Activated CD8-positive, alpha-beta memory T cell treated with anti-CD3 and anti-CD28 coated beads for 24 hours (primary cell): ENCODE measurements around the gene PACSIN1.
A peak's percentile ranks its signal among the peaks of the same experiment; 100 is the strongest.

Source experiments
- DNase-seq: peaks from one replicate; pipeline ENCODE4 v3.0.0-alpha.2; 2020

PACSIN1 gene

DNA sequence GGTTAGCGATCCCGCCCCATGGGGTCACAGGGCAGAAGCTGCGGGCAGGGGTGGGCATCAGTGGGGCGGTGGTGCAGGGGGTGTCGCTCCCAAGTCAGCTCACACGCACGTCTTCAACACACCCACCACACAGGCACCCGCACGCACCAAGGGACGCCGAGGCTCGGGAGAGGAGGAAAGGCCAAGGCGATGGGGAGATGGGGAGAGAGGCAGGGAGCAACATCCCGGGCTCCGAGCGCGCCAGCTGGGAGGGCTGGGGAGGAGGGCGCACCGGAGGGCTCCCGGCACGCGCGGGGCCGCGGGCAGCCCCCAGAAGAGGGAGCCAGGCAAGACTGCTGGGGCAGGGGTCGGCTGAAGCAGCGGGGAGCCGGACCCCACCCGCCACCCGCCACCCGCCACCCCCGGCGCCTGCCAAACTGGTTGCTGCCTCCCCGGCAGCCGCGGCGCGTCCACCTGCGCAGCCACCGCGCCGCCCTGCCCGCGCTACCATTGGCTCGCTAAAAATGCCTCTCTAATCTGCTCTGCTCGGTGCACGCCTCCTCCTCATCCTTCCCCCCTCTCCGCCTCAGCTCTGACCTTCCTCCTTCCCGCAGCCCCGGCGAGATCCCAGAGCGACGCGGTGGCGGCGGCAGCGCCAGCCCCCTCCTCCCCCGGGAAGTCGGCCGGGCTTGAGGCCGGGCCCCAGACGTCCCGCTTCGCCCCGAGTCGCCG lies at the start of gene PACSIN1:
PACSIN1 (plus strand) TSS at position 546 of the 711 bp plus-strand sequence. CDS start 60,230 bp downstream, outside the sequence.
- DNase-seq = no peak

DNA sequence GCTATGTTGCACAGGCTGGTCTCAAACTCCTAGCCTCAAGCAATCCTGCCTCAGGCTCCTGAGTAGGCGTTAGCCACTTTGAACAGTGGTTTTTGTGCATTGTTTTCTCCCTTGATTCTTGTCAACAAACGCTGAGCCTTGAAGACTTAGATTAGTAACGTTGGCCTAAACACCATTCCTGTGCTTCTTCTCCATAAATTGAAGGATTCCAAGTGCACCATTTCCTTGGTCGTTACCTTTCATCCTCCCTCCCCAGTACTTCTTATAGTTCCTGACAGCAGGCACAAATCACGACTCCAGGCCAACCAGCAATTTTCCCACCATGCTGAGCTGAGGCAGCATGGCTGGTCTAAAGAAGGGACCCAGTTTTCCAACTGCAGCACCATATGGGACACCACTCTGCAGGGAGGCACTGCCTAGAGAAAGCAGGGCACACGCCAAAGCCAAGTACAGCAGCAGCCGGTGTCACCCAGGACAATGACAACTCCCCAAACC lies 49.0 kb upstream of the PACSIN1 start:
- no peak for DNase-seq

DNA sequence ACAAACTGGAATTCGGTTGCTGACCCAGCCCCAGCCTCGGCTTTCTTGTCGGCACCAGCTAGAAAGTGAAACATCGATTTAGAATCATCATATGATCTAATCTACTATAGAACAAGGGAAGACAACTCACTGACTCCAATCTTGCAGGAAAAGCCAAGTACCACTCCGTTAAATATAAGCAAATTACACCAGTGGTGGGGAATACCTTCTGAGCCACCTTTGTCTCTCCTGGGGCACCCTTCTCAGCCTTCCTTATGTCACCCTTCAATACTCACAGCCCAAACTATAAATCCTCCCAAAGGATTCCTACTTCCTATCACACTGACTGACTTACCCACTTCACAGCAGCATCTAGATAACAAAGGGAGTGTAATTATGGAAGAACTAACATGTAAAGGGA lies 47.5 kb upstream of the PACSIN1 start:
- DNase-seq = no peak

DNA sequence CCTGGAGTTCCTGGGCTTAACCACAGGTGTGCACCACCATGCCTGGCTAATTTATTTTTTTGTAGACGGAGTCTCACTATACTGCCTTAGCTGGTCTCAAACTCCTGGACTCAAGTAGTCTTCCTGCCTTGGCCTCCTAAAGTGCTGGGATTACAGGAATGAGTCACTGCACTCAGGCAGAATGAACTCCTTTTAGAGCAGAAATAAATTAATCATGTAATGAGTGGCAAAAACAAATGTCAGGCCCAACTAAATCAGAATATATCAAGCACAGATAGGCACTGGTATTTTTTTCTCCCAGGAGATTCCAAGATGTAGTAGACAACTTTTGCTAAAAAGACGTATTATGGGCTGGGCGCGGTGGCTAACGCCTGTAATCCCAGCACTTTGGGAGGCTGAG lies 42.6 kb upstream of the PACSIN1 start:
- no peak for DNase-seq

DNA sequence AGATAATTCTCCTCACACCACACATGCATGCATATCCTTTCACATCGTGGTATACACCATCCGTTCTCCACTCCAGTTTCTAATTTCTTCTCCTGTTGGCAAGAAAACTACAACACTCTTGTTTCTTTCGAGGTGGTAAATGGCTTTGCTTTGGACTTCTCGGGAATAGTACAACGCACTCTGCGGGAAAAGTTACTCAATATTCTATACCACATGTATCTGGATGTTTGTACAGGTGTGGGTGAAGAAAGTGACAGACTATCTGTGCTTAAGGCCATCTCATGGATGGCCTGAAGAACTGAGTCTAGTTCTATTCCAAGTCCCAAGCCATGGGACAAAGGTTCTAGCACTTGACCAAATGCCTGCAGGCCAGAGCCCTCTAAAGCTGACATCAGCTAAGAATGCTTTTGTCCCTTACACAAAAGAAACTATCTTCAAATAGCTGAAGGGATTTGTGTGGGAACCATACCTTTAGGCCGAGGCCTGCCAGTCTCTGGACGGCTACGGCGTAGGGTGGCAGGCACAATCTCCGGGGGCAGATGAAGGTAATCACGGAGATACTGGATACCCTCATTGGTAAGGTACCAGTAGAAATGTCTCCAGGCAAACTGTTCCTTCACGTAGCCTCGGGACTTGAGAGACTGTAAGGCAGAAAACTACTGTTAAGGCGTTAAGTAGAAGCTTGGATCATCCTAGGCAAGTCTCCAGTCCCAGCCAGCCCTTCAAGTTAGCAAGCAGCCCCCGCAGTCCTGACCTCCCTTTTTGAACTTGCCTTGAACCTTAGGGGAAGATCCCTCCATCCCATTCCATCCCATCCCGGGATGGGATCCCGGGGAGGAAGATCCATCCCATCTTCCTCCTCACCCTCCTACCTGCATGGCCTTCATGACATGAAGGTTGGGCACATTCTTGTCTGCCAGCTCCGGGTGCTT lies 41.4 kb upstream of the PACSIN1 start:
- no peak for DNase-seq

DNA sequence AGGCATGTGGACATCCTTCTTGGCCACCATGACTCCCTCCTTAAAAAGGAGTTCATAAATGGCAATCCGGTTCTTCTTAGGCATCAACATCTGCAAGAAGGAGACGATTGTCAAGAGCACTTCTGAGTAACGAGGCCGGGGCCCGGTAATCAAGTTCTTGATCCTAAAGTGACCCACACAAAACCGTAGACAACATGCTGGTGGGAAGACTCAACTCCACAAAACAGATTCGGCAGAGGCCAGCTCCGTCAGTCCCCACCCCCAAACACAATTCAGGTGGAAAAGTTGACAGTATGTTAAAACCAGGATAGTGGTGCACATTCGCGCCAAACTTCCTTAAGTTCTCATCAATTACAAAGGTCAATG lies 40.8 kb upstream of the PACSIN1 start:
- DNase-seq = no peak

DNA sequence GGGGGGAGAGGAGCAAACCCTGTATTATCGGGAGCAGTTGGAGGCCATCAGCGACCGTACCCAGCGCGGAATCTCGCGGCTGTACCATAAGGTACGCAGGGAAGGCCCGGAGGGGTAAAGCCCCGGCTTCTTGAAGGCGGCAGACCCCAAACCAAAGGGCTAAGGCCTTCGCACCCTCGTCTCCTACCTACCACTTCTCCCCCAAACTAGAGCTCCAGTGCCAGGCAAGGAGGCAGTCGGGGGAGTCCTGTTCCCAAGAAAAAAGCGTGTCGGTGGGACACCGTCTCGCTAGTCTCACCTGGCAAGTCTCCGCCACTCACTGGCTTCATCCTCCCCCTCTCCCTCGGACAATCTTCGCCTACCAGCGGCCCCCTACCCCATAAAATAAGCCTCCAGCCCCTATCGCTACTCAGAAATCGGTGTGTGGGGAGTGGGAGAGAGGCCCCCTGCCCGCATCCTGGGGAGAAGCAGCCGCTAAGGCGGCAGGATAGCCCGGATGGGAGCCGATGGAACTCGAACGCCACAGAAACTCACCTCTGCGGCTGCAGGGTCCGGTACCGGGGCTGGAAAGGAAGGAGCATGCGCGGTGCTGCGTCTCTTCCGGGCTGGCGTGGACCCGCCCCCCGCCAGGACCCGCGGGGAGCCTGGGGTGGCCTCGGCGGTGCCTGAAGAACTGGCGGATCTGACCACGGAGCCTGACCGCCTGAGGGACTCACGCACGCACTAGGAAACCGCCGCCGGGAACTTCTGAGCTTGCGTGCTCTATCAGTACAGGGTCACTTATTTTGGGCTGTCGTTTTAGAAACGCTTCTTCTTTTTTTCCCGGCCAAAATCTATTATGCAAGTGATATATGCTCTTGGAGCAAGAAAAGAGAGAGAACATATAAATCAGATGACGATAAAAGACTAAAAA lies 40.1 kb upstream of the PACSIN1 start, which contains the start of gene RPS10:
RPS10 (minus strand) TSS at position 572 of the 913 bp plus-strand sequence. CDS start 848 bp downstream, outside the sequence.
- DNase-seq = peak; percentile 98

DNA sequence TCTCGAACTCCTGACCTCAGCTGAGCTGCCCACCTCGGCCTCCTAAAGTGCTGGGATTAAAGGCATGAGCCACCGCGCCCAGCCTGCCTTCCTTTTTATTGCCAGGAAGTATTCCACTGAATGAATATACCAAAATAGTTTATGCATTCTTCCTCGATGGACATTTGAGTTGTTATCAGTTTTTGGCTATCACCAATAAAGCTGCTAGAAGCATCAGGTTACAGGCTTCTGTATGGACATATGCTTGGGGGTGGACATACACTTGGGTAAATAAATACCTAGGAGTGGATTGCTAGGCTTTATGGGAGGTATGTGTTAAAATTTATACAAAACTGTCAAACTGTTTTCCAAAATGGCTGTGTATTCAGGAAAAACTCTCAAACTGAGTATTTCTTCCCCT lies 30.0 kb upstream of the PACSIN1 start:
- no peak for DNase-seq

GRCh38 chr6:34436803-34437643 lies 28.9 kb upstream of the PACSIN1 start:
- no peak for DNase-seq

DNA sequence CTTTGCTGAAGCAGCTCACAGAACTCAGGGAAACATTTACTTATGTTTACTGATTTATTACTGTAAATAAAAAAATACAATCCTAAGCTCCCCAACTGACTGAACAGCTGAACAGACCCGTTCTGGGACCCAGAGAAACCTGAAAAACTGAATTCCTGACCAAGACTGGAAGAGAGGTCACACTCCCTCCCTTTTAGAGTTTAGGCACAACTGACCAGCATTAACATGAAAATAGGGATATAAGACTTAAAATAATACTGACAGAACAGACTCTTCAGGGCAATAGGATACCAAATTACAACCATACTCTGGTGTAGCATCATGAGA lies 28.3 kb upstream of the PACSIN1 start:
- no peak for DNase-seq

- DNase-seq = no peak
Observed at GRCh38 chr6:34438705-34439104, 27.2 kb upstream of the PACSIN1 start.

DNA sequence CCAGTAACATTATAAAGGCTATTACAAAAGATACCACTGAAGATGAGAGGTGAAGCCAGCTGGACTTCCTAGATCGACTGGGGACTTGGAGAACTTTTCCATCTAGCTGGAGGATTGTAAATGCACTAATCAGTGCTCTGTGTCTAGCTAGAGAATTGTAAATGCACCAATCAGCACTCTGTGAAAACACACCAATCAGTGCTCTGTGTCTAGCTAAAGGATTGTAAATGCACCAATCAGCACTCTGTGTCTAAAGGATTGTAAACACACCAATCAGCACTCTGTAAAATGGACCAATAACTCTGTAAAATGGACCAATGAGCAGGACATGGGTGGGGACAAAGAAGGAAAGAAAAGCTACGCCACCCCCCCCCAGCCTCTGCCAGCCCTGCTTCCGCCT lies 26.4 kb upstream of the PACSIN1 start:
- no peak for DNase-seq

GRCh38 chr6:34441526-34441925 lies 24.4 kb upstream of the PACSIN1 start:
- DNase-seq = no peak

DNA sequence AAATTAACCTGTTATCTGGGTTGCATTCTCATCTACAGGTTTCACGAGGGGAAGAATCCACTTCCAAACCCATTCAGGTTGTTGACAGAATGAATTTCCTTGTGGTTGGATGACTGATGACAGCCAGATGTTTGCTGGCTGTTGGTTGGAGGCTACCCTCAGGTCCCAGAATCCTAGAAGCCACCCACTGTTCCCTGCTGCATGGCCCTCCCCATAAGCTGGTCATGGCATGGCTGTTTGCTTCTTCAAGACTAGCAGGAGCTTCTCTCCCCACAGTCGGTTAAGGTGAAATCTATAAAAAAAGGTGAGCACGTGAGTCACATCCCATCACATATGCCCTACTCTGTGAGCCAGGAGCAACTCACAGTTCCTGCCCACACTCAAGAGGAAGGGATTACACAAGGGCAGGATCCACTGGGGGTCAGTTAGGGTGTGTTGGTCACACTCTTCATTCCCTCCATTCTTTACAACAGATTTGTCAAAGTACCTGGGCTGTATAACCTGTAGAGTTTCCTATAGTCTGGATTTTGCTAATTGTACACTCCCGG lies 20.5 kb upstream of the PACSIN1 start:
- DNase-seq = no peak

GRCh38 chr6:34447386-34447785 lies 18.5 kb upstream of the PACSIN1 start:
- no peak for DNase-seq

GRCh38 chr6:34447910-34448309 lies 18.0 kb upstream of the PACSIN1 start:
- DNase-seq = no peak

- DNase-seq = no peak
Observed at GRCh38 chr6:34451192-34451591, 14.7 kb upstream of the PACSIN1 start.

DNA sequence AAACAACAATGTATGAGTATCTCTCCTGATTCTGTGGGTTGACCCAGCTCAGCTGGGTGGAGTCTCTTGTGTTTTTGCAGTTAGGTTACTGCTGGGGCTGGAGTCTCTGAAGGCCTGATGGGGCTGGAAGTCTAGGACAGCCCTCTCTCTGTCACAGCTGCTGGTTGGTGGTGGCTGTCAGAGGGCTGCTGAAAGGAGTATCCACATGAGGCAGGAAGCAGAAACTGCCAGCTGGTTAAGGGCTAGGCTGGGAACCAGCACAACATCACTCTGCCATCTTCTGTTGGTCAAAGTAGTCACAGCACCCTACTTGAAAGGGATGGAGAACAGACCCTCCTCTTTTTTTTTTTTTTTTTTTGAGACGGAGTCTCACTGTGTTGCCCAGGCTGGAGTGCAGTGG lies 10.0 kb upstream of the PACSIN1 start:
- DNase-seq = no peak

- DNase-seq = no peak
Observed at GRCh38 chr6:34457382-34457741, 8.5 kb upstream of the PACSIN1 start.

GRCh38 chr6:34457742-34458735 lies 7.8 kb upstream of the PACSIN1 start:
- no peak for DNase-seq
